HepG2 (cell line): ENCODE data around the gene PDILT. TPM values are rescaled to one million over a fixed set of nuclear protein-coding genes. Genes with fewer than 3 reads are reported as not detected.

Experiments used
- CTCF ChIP-seq: sonication (generic); formaldehyde crosslinking; IDR thresholded peaks from 2 replicates; pipeline ENCODE4 v1.5.0; 2020; ENCODE audit warnings: mild to moderate bottlenecking, missing genetic modification reagents, moderate library complexity
- GMEB1 ChIP-seq: sonication (generic); formaldehyde crosslinking; IDR thresholded peaks from 2 replicates; pipeline ENCODE4 v1.5.1; 2020; ENCODE audit warnings: missing genetic modification reagents, mild to moderate bottlenecking, borderline replicate concordance
- MAZ ChIP-seq, 2 experiments: sonication (generic) in 1 of 2; formaldehyde crosslinking in 1 of 2; IDR thresholded peaks; 2 replicates each; pipeline versions ENCODE4 v1.5.0 to v1.6.1; 2012 to 2020; ENCODE audit warnings: low read depth in 2 of 2, mild to moderate bottlenecking in 2 of 2, borderline replicate concordance in 1 of 2, improper control_type of control experiment in 1 of 2, low read length in 1 of 2, missing genetic modification reagents in 1 of 2, moderate library complexity in 1 of 2
- POLR2AphosphoS2 ChIP-seq: IDR thresholded peaks from 2 replicates; pipeline ENCODE4 v1.6.1; 2011; ENCODE audit warnings: low read depth, low read length, improper control_type of control experiment
- SP2 ChIP-seq: sonication (generic); formaldehyde crosslinking; IDR thresholded peaks from 2 replicates; pipeline ENCODE4 v1.5.1; 2020; ENCODE audit warnings: mild to moderate bottlenecking, missing genetic modification reagents
- TEAD3 ChIP-seq: optimal IDR thresholded peaks from 2 replicates; pipeline ENCODE3; 2016; ENCODE audit warnings: borderline replicate concordance
- THAP11 ChIP-seq: IDR thresholded peaks from 2 replicates; pipeline ENCODE4 v1.6.1; 2016; ENCODE audit warnings: missing biosample characterization, missing genetic modification reagents
- ZBTB38 ChIP-seq: sonication (generic); formaldehyde crosslinking; IDR thresholded peaks from 2 replicates; pipeline ENCODE4 v1.5.1; 2020; ENCODE audit warnings: mild to moderate bottlenecking, missing genetic modification reagents
- ZFP91 ChIP-seq: sonication (generic); formaldehyde crosslinking; IDR thresholded peaks from 2 replicates; pipeline ENCODE4 v1.9.0; 2022; ENCODE audit warnings: missing genetic modification reagents, mild to moderate bottlenecking, borderline replicate concordance
- ZKSCAN1 ChIP-seq: fragments of 150-350 bp; IDR thresholded peaks from 2 replicates; pipeline ENCODE4 v1.6.1; 2014; ENCODE audit warnings: low read length
- ZNF235 ChIP-seq: sonication (generic); formaldehyde crosslinking; IDR thresholded peaks from 2 replicates; pipeline ENCODE4 v1.8.1; 2023; ENCODE audit warnings: mild to moderate bottlenecking, missing genetic modification reagents, borderline replicate concordance
- ZNF33B ChIP-seq: sonication (generic); formaldehyde crosslinking; IDR thresholded peaks from 2 replicates; pipeline ENCODE4 v1.5.1; 2020; ENCODE audit warnings: mild to moderate bottlenecking, missing genetic modification reagents
- ZNF354B ChIP-seq: sonication (generic); formaldehyde crosslinking; IDR thresholded peaks from 2 replicates; pipeline ENCODE4 v1.8.0; 2022; ENCODE audit warnings: mild to moderate bottlenecking, missing genetic modification reagents
- ZNF468 ChIP-seq: sonication (generic); formaldehyde crosslinking; IDR thresholded peaks from 2 replicates; pipeline ENCODE4 v1.8.0; 2022; ENCODE audit warnings: mild to moderate bottlenecking, moderate library complexity, missing genetic modification reagents
- polyA plus RNA-seq, 8 experiments: library from polyadenylated mRNA; depleted of rRNA in 3 of 8; stranded (reverse) in 7 of 8; unstranded in 1 of 8; fragments of >200 nt; fragmentation: Illumina TruSeq in 4 of 8; extraction: Trizol in 4 of 8; gene quantifications; 2 replicates each; pipeline versions ENCODE4 v1.2.1 to v1.2.3, GENCODE V29; 2011 to 2016; ENCODE audit warnings: low read depth in 4 of 8, missing spikeins in 1 of 8, mixed read lengths in 1 of 8; ENCODE audit not compliant: insufficient read depth in 1 of 8
- total RNA-seq, 5 experiments: library from RNA; depleted of rRNA; stranded (reverse); fragments of >200 nt; fragmentation: Illumina TruSeq; extraction: Trizol; gene quantifications; 2 replicates each; pipeline ENCODE4 v1.2.3, GENCODE V29; 2016; ENCODE audit warnings: low read depth in 1 of 5
- TF ChIP-seq, protein P1 (sequence below): IDR thresholded peaks from 2 replicates; pipeline ENCODE4 v1.4.0; 2020; ENCODE audit warnings: mild to moderate bottlenecking, missing genetic modification reagents
- TF ChIP-seq, protein P2 (sequence below): sonication (generic); formaldehyde crosslinking; IDR thresholded peaks from 2 replicates; pipeline ENCODE4 v1.5.0; 2020; ENCODE audit warnings: mild to moderate bottlenecking, missing genetic modification reagents

The PDILT gene
- total and polyA plus RNA-seq, 2 of the 13 experiments (the other 11 are each of a cell fraction or from before 2014, with no cell fraction given) = not detected

- no peak for TF ChIP-seq POLR2AphosphoS2
- no peak for TF ChIP-seq ZNF354B
- TF ChIP-seq ZKSCAN1 = no peak
- peak; percentile 68 for TF ChIP-seq ZBTB38
- 0 out of 2 replicates have a peak, but pooled peaks have one; percentile 12 for TF ChIP-seq ZNF33B (CRISPR knock-in tag)
- TF ChIP-seq, protein P1, sequence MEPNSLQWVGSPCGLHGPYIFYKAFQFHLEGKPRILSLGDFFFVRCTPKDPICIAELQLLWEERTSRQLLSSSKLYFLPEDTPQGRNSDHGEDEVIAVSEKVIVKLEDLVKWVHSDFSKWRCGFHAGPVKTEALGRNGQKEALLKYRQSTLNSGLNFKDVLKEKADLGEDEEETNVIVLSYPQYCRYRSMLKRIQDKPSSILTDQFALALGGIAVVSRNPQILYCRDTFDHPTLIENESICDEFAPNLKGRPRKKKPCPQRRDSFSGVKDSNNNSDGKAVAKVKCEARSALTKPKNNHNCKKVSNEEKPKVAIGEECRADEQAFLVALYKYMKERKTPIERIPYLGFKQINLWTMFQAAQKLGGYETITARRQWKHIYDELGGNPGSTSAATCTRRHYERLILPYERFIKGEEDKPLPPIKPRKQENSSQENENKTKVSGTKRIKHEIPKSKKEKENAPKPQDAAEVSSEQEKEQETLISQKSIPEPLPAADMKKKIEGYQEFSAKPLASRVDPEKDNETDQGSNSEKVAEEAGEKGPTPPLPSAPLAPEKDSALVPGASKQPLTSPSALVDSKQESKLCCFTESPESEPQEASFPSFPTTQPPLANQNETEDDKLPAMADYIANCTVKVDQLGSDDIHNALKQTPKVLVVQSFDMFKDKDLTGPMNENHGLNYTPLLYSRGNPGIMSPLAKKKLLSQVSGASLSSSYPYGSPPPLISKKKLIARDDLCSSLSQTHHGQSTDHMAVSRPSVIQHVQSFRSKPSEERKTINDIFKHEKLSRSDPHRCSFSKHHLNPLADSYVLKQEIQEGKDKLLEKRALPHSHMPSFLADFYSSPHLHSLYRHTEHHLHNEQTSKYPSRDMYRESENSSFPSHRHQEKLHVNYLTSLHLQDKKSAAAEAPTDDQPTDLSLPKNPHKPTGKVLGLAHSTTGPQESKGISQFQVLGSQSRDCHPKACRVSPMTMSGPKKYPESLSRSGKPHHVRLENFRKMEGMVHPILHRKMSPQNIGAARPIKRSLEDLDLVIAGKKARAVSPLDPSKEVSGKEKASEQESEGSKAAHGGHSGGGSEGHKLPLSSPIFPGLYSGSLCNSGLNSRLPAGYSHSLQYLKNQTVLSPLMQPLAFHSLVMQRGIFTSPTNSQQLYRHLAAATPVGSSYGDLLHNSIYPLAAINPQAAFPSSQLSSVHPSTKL (CRISPR knock-in tag) = peak; percentile 33; the same call in 1 of the 2 replicates
- TF ChIP-seq ZNF468 = no peak
- no peak for TF ChIP-seq MAZ (IDR thresholded peaks at IDR 0.05; ENCODE audit: borderline replicate concordance, low read depth, low read length)
- peak; percentile 70 for TF ChIP-seq MAZ (CRISPR knock-in tag; IDR thresholded peaks at IDR 0.05; ENCODE audit: low read depth)
- TF ChIP-seq ZNF235 (CRISPR knock-in tag) = no peak
- TF ChIP-seq GMEB1 (CRISPR knock-in tag) = 0 out of 2 replicates have a peak, but pooled peaks have one; percentile 22
- no peak for TF ChIP-seq SP2 (CRISPR knock-in tag)
- peak; percentile 33; the same call in 1 of the 2 replicates for TF ChIP-seq ZFP91 (CRISPR knock-in tag)
- TF ChIP-seq CTCF = 0 out of 2 replicates have a peak, but pooled peaks have one; percentile 7
- TF ChIP-seq THAP11 = peak; percentile 51; the same call in 1 of the 2 replicates
- TF ChIP-seq, protein P2, sequence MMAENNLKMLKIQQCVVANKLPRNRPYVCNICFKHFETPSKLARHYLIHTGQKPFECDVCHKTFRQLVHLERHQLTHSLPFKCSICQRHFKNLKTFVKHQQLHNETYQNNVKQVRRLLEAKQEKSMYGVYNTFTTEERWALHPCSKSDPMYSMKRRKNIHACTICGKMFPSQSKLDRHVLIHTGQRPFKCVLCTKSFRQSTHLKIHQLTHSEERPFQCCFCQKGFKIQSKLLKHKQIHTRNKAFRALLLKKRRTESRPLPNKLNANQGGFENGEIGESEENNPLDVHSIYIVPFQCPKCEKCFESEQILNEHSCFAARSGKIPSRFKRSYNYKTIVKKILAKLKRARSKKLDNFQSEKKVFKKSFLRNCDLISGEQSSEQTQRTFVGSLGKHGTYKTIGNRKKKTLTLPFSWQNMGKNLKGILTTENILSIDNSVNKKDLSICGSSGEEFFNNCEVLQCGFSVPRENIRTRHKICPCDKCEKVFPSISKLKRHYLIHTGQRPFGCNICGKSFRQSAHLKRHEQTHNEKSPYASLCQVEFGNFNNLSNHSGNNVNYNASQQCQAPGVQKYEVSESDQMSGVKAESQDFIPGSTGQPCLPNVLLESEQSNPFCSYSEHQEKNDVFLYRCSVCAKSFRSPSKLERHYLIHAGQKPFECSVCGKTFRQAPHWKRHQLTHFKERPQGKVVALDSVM (CRISPR knock-in tag) = no peak
- peak; percentile 58 for TF ChIP-seq TEAD3 (CRISPR knock-in tag)
These were observed 3.0 kb downstream of the PDILT start (continued) for GRCh38 chr16:20401475-20402016.
